NCI-H2029 (cell line): ENCODE measurements around the gene SELL.
"Not testable (repeated sequence)": the region's sequence is repeated elsewhere in the genome, so short reads cannot be mapped to it uniquely, and the experiment has no call there.

ENCODE experiments used
- DNase-seq: peaks from one replicate; lab custom pipeline; 2025; lab: John Stamatoyannopoulos, UW

SELL gene

GRCh38 chr1:169704797-169705196, 6.6 kb downstream of the SELL start:
- no peak for DNase-seq

GRCh38 chr1:169701261-169702005, 10.0 kb downstream of the SELL start:
- no peak for DNase-seq

GRCh38 chr1:169699707-169700106, 11.7 kb downstream of the SELL start:
- no peak for DNase-seq

DNA sequence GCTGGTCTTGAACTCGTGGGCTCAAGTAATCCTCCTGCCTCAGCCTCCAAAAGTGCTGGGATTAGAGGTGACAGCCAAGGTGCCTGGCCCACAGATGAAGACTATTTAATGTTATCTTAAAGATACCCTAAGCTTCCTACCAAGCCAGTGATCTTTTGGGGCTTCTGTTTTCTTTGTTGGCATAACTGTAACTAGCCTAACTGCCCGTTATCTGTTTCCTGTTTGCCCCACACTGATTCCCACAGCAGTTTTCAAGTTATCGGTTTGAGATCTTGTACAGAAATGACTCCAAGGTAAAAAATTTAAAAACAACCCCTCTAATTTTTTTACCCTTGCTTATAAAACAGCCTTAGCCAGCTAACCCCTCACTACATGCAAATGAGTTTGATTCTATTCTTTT, 12.4 kb downstream of the SELL start:
- DNase-seq: no peak

- DNase-seq: no peak
These were observed 13.7 kb downstream of the SELL start for GRCh38 chr1:169697755-169698154.

GRCh38 chr1:169696273-169697100, 14.9 kb downstream of the SELL start:
- DNase-seq: no peak

DNA sequence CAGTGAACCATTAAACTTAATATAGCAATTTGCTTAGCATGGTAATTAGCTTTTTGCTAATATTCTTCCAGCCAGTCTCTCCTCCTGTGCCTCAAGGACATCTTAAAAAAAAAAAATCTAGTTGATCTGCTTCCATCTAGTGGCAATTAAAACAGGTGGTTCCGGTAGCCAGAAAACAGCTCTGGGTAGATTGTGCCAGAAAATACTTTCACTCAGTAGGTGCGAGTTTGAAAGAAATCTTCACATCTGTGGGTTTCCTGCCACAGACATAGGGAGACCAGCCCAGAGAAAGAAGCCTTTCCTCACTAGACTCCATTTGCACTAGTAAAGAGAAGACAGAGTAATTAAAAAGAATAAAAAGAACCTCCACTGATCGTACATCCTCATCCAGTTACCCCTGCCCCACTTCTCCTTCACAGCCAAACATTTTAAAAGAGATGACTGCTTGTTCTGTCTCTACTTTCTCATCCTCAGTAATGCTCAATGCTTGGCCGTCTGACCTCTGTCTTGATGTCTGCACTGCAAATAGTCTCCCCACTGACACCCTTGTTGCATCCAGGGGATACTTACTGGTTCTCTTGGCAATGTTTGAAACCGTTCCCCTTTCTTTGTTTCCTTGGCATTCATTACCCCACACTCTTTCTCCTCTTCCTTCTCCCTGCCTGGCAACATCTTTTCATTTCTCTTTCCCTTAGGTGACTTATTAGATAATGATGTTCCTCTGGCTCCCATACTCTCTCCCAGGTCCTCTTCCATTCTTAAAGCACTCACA, 16.9 kb downstream of the SELL start:
- no peak for DNase-seq

- no peak for DNase-seq
These were observed 18.5 kb downstream of the SELL start for GRCh38 chr1:169692756-169693460.

DNA sequence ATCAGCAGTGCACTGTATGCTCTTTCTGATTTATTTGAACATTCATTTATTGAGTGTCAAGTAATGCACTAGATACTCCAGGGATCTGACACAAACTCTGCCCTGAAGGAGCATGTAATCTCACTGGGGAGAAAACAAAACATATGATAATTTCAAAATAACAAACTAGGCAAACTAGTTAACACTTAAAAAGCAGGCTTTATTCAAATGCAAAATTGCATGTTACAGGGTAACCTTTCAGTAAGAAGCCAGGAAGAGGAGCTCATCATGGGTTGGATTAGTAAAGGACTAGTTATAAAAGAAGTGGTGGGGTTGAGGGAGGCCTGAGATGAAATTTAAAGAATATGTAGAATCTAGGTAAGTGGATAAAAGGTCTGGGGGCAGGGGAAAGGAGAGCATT, 20.9 kb downstream of the SELL start:
- no peak for DNase-seq

DNA sequence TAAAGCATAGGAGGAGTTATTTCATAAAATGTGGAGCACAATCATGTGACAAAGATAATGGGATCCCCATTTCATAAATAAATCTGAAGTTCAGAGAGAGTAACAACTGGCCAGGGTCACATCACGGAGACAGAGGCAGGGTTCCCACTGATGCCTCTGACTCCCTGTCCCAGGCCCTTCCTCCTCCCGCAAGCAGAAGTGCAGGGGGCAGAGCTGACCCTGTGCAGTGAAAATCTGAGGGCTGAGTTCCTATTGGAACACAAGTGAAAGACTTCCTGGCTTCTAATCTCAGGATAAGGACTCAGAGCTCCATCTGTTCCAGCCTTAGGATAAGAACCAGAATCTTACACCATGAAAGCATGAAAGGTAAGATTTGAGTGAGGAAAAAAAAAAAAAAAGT, 22.0 kb downstream of the SELL start:
- no peak for DNase-seq

DNA sequence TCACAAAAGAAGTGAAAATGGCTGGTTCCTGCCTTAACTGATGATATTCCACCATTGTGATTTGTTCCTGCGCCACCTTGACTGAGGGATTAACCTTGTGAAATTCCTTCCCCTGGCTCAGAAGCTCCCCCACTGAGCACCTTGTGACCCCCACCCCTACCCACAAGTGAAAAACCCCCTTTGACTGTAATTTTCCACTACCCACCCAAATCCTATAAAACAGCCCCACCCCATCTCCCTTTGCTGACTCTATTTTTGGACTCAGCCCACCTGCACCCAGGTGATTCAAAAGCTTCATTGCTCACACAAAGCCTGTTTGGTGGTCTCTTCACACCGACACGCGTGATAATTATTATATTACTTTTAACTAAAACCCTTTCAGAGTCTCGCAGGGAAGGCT, 23.0 kb downstream of the SELL start:
- DNase-seq: not testable (repeated sequence)

- DNase-seq: no peak
These were observed 27.8 kb downstream of the SELL start for GRCh38 chr1:169683661-169684060.

DNA sequence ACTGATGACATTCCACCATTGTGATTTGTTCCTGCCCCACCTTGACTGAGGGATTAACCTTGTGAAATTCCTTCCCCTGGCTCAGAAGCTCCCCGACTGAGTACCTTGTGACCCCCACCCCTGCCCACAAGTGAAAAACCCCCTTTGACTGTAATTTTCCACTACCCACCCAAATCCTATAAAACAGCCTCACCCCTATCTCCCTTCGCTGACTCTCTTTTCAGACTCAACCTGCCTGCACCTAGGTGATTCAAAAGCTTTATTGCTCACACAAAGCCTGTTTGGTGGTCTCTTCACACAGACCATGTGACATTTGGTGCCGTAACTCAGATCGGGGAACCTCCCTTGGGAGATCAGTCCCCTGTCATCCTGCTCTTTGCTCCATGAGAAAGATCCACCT, 28.3 kb downstream of the SELL start:
- DNase-seq: not testable (repeated sequence)

DNA sequence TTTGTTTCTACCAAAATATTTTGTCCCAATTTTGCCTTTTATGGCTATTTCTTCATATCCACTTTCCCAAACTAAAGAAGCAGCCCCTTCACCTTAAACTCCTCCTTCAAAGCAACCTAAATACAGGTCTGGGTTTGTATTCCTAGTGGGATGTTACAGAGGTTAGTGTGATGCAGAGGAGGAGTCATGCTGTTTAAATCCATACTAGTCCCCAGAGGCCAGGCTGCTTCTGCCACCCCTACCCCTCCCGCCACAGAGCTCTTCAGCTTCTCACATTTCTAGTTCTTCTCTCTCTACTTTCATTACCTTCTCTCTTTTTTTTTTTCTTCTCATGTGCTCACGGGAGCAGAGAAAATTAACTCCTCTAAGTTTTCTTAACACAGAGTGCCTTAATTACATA, 29.3 kb downstream of the SELL start:
- no peak for DNase-seq

GRCh38 chr1:169681140-169681539, 30.3 kb downstream of the SELL start:
- no peak for DNase-seq

DNA sequence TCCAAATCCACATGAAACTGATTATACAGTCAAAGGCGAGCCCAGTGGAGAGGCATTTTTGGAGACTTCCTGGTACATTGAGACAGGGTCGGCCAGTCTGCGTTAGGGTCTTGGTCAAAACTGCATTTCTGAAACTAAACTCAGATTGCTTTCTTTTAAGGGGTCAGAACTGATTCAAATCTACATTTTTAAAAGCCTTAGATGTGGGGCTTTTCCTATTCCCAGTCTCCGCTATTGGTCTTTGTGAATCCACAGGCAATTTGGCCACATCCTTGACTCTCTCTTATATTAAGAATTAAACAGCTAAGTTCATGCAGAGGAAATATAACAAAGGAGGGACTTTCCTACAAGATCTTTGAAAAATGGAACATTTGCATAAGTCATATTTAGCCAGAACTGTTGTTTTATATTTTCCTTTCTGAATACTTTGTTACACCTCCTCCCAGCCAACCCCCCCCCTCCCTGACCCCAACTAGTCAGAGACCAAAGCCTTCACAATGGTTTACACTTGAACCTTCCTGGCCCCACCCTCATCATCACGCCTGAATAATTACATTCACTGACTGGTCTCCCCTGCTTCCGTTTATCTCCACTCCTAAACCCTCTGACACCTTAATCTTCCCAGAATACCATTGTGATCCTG, 30.9 kb downstream of the SELL start:
- DNase-seq: no peak

GRCh38 chr1:169679692-169680091, 31.7 kb downstream of the SELL start:
- DNase-seq: no peak

DNA sequence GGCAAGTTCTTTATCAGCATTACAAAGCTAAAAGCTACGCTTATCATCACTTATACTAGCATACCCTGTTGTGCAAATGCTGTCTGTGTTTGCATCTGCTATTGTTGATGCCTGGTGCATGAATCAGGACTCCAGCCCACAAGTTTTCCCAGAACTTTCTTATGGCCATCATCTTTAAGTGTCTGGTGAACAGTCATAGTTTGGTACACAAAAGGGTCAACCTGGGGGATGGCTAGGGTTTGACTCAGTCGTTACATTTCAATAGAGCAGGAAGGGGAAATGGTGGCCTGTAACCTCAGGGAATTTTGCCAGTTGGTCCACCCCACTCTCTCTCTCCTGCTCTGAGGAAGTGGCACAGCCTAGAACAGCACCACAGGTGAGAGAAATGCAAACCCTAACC, 35.4 kb downstream of the SELL start:
- DNase-seq: no peak

DNA sequence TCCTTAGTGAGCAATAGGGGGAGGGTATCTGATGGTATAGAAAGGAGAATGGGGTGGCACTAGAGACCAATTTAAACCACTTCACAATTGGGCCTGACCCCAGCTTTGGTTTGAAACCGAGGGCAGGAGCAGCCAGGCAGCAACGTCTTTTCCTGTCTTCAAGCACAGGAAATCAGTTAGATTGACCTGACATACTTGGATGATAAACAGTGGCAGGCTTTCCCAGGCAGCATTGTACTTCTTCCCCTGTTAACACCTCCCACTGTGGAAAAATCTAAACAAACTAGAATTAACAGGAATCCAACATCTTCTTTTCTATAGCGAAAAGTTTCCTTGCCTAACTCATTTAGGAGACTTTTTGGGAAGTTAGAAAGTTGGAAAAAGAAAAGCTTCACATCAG, 40.6 kb downstream of the SELL start:
- no peak for DNase-seq

DNA sequence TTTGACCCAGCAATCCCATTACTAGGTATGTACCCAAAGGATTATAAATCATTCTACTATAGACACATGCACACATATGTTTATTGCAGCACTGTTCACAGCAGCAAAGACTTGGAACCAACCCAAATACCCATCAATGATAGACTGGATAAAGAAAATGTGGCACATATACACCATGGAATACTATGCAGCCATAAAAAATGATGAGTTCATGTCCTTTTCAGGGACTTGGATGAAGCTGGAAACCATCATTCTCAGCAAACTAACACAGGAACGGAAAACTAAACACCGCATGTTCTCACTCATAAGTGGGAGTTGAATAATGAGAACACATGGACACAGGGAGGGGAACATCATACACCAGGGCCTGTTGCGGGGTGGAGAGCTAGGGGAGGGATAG, 41.2 kb downstream of the SELL start:
- not testable (repeated sequence) for DNase-seq
